Calu3 (cell line): ENCODE measurements around the gene MTX2. TPM values are rescaled to one million over a fixed set of nuclear protein-coding genes. Genes with fewer than 3 reads are reported as not detected.

ENCODE experiments used
- BruUV-seq: library from RNA; stranded (reverse); fragments of 400-500 nt; replicated peaks from 2 replicates; lab custom pipeline; 2021; lab: Mats Ljungman, UMichigan
- CTCF ChIA-PET: fragments of 300-600 bp; sonication (Branson Sonifier 250); formaldehyde crosslinking; loops from one replicate; lab custom pipeline; 2022; ENCODE audit warnings: antibody characterized with exemption; lab: Charles Lee
- DNase-seq: peaks from one replicate; pipeline ENCODE4 v3.0.0; 2022
- H3K27ac Mint-ChIP-seq: one replicate; pipeline ENCODE4 v1.8.0; 2022; ENCODE audit warnings: mixed read lengths; ENCODE audit not compliant: unreplicated experiment
- H3K27me3 Mint-ChIP-seq: one replicate; pipeline ENCODE4 v1.8.0; 2022; ENCODE audit warnings: mixed read lengths; ENCODE audit not compliant: unreplicated experiment
- H3K36me3 Mint-ChIP-seq: one replicate; pipeline ENCODE4 v1.8.0; 2022; ENCODE audit warnings: mild to moderate bottlenecking, moderate library complexity, mixed read lengths; ENCODE audit not compliant: insufficient read depth, unreplicated experiment
- H3K4me1 Mint-ChIP-seq: one replicate; pipeline ENCODE4 v1.8.0; 2022; ENCODE audit warnings: mild to moderate bottlenecking, low read depth, mixed read lengths; ENCODE audit not compliant: unreplicated experiment
- H3K4me3 Mint-ChIP-seq: one replicate; pipeline ENCODE4 v1.8.0; 2022; ENCODE audit warnings: mild to moderate bottlenecking, low read depth, moderate library complexity, mixed read lengths; ENCODE audit not compliant: unreplicated experiment
- H3K9me3 Mint-ChIP-seq: one replicate; pipeline ENCODE4 v1.8.0; 2022; ENCODE audit warnings: low read depth, mixed read lengths; ENCODE audit not compliant: unreplicated experiment
- intact Hi-C: fragments of 100-400 bp; cut with micrococcal nuclease; formaldehyde crosslinking; loops from one replicate; pipeline ENCODE4 v1.10.0; 2022; ENCODE audit not compliant: unreplicated experiment
- total RNA-seq: library from RNA; stranded (reverse); gene quantifications from 2 replicates; pipeline ENCODE4 v1.2.3, GENCODE V29; 2022
- TF ChIP-seq, protein P1 (sequence below): fragments of 200-600 bp; IDR thresholded peaks from one replicate; pipeline ENCODE4 v1.8.0; 2022; ENCODE audit warnings: antibody characterized with exemption; ENCODE audit not compliant: unreplicated experiment

Gene MTX2
- total RNA-seq, 1 experiment from 2014 or later = 44.7 TPM

DNA sequence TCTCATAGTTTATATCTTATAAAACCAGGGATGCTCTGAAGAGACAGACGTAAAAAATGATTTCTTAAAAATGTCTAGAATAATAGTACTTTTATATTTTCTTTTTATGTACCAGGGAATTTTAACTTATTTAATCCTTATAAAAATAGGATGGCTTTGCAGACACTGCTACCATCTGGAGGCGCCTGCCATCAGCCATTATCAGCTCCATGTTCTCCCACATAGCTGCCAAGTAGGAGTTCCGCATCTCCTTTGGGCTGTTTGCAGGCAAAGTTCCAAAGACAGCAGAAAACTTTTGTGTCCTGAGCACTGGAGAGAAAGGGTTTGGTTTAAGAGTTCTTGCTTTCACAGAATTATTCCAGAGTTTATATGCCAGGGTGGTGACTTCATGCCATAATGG is 69.2 kb downstream of the MTX2 start:
- TF ChIP-seq, protein P1, sequence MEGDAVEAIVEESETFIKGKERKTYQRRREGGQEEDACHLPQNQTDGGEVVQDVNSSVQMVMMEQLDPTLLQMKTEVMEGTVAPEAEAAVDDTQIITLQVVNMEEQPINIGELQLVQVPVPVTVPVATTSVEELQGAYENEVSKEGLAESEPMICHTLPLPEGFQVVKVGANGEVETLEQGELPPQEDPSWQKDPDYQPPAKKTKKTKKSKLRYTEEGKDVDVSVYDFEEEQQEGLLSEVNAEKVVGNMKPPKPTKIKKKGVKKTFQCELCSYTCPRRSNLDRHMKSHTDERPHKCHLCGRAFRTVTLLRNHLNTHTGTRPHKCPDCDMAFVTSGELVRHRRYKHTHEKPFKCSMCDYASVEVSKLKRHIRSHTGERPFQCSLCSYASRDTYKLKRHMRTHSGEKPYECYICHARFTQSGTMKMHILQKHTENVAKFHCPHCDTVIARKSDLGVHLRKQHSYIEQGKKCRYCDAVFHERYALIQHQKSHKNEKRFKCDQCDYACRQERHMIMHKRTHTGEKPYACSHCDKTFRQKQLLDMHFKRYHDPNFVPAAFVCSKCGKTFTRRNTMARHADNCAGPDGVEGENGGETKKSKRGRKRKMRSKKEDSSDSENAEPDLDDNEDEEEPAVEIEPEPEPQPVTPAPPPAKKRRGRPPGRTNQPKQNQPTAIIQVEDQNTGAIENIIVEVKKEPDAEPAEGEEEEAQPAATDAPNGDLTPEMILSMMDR = no peak
- H3K36me3 Mint-ChIP-seq = peaks cover 5% of the 10 kb centered on the region
- intact Hi-C loops = no loop called here
- H3K4me3 Mint-ChIP-seq = no peak overlapping the region
- H3K27ac Mint-ChIP-seq = no peak overlapping the region
- H3K9me3 Mint-ChIP-seq = no peaks in the 10 kb centered on the region
- BruUV-seq = no TSS peak
- no peaks in the 10 kb centered on the region for H3K4me1 Mint-ChIP-seq
- no peaks in the 10 kb centered on the region for H3K27me3 Mint-ChIP-seq
- DNase-seq = no peak
- CTCF ChIA-PET = no interaction called here

DNA sequence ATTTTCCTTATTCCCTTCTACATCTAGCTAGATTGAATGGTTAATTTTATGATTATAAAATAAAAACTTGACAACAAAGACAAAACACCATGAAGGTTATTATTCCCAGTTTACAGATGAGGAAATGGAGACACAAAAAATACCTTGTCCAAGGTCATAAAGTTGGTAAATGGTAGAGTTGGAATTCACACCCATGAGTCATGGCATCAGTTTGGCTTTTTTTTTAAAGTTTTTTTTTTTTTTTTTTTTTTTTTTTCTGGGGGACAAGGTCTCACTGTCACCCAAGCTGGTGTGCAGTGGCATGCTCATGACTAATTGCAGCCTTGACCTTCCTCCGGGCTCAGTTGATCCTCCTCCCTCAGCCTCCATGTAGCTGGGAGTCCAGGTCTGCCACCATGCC is 70.0 kb downstream of the MTX2 start:
- TF ChIP-seq, protein P1 = no peak
- DNase-seq = no peak
- H3K27me3 Mint-ChIP-seq = no peaks in the 10 kb centered on the region
- BruUV-seq = no TSS peak
- H3K4me1 Mint-ChIP-seq = no peaks in the 10 kb centered on the region
- no peaks in the 10 kb centered on the region for H3K9me3 Mint-ChIP-seq
- no peak overlapping the region for H3K27ac Mint-ChIP-seq
- intact Hi-C loops = no loop called here
- H3K4me3 Mint-ChIP-seq = no peak overlapping the region
- peaks cover 5% of the 10 kb centered on the region for H3K36me3 Mint-ChIP-seq
- CTCF ChIA-PET = no interaction called here

- Mint-ChIP-seq H3K4me3 (no peak overlapping the region), H3K36me3 (no peaks in the 10 kb centered on the region), H3K9me3 (no peaks in the 10 kb centered on the region), H3K4me1 (no peaks in the 10 kb centered on the region), H3K27ac (no peak overlapping the region), H3K27me3 (no peaks in the 10 kb centered on the region)
- TF ChIP-seq, protein P1 = no peak
- no TSS peak for BruUV-seq
- CTCF ChIA-PET = interaction anchor here (0.6 kb wide), 1 partner anchor 13 kb away, joined by 9 read pairs; no protein-coding TSS in a partner anchor
- intact Hi-C loops = no loop called here
- DNase-seq = no peak
These were observed 87.0 kb downstream of the MTX2 start for GRCh38 chr2:176356251-176356650.

DNA sequence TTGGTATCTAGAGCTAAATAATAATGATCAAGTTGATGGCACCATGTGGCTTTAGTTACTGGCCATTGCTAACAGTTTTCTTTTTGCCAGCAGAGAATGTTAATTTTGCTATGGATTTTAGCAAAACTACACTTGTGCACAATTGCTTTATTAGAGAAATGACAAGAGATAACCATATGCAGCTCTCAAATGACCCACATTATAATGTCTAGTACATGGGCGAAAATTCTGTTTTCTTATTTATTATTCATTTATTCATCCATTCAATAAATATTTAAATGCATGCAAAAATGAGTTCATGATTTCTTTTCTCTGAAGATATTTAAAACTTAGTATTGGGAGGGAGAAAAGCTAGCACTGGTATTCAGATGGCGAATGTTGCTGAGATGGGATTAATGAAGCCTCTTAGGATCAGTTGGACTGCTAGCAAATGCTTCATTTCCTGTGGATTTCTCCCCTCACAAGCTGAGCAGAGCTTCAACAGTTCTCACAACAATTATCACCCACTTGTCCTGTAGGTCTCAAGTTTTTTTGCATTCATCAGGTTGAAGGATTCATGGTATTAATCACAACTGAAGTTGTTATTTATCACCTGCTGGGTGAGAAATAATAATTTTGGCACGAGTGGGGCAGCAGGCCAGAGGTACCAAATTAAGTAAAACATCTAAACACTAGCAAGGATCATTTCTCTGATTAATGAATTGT is 95.2 kb downstream of the MTX2 start:
- H3K36me3 Mint-ChIP-seq = no peaks in the 10 kb centered on the region
- no TSS peak for BruUV-seq
- H3K4me1 Mint-ChIP-seq = no peaks in the 10 kb centered on the region

More for the DNA sequence above, 95.2 kb downstream of the MTX2 start:
- Mint-ChIP-seq H3K4me3 (no peak overlapping the region), H3K27me3 (no peaks in the 10 kb centered on the region), H3K9me3 (no peaks in the 10 kb centered on the region), H3K27ac (no peak overlapping the region)
- no peak for DNase-seq
- TF ChIP-seq, protein P1 = no peak
- intact Hi-C loops = no loop called here
- CTCF ChIA-PET = no interaction called here
